IMR-90 (cell line): ENCODE data around the gene IL4R. TPM values are rescaled to one million over a fixed set of nuclear protein-coding genes. Genes with fewer than 3 reads are reported as not detected.

Experiments used
- ATAC-seq: fragments of 200-7000 bp; cut with Tn5 transposase; 2 replicates; pipeline ENCODE4 v1.9.1; 2020; ENCODE audit warnings: low read depth, mild to moderate bottlenecking, moderate library complexity
- BruUV-seq: library from RNA; stranded (reverse); fragments of 400-500 nt; replicated peaks from 2 replicates; lab custom pipeline; 2021; lab: Mats Ljungman, UMichigan
- CTCF ChIA-PET: fragments of 300-600 bp; formaldehyde crosslinking; extraction: SDS; loops from one replicate; lab custom pipeline; 2021; ENCODE audit warnings: antibody characterized with exemption; lab: Yijun Ruan, JAX
- POLR2A ChIA-PET: fragments of 300-600 bp; sonication (Branson Sonifier 250); formaldehyde crosslinking; loops from one replicate; lab custom pipeline; 2022; ENCODE audit warnings: antibody characterized with exemption; ENCODE audit not compliant: unreplicated experiment; lab: Charles Lee
- DNase-seq: peaks from one replicate; pipeline ENCODE4 v3.0.0; 2013
- H2AFZ ChIP-seq: replicated peaks from 2 replicates; pipeline ENCODE3; 2013; ENCODE audit warnings: low read length, mild to moderate bottlenecking; ENCODE audit not compliant: poor library complexity
- H2AK5ac ChIP-seq: 2 replicates; pipeline ENCODE4 v1.6.1; 2013; ENCODE audit warnings: low read depth, low read length, inconsistent platforms
- H2AK9ac ChIP-seq: replicated peaks from 2 replicates; pipeline ENCODE3; 2013; ENCODE audit warnings: mild to moderate bottlenecking, low read depth, low read length, moderate library complexity; ENCODE audit not compliant: poor library complexity
- H2BK120ac ChIP-seq: 2 replicates; pipeline ENCODE4 v1.6.1; 2013; ENCODE audit warnings: low read depth, low read length, inconsistent platforms
- H2BK15ac ChIP-seq: 3 replicates; pipeline ENCODE4 v1.6.1; 2013; ENCODE audit warnings: low read depth, low read length, inconsistent platforms
- H2BK20ac ChIP-seq: 2 replicates; pipeline ENCODE4 v1.6.1; 2013; ENCODE audit warnings: low read depth, mild to moderate bottlenecking, inconsistent platforms, low read length, moderate library complexity
- H2BK5ac ChIP-seq: 2 replicates; pipeline ENCODE4 v1.6.1; 2013; ENCODE audit warnings: mild to moderate bottlenecking, low read depth, low read length, inconsistent platforms; ENCODE audit not compliant: poor library complexity, severe bottlenecking
- H3K14ac ChIP-seq: replicated peaks from 2 replicates; pipeline ENCODE4 v1.6.1; 2013; ENCODE audit warnings: low read depth, low read length, inconsistent platforms
- H3K18ac ChIP-seq: 2 replicates; pipeline ENCODE4 v1.6.1; 2013; ENCODE audit warnings: low read depth, low read length, control low read depth
- H3K23ac ChIP-seq: 2 replicates; pipeline ENCODE4 v1.6.1; 2013; ENCODE audit warnings: low read depth, low read length, inconsistent platforms
- H3K27ac ChIP-seq: 2 replicates; pipeline ENCODE4 v1.5.1; 2013; ENCODE audit warnings: mild to moderate bottlenecking, control low read depth, low read length; ENCODE audit not compliant: insufficient read depth
- H3K27me3 ChIP-seq: 2 replicates; pipeline ENCODE4 v1.6.1; 2013; ENCODE audit warnings: low read length; ENCODE audit not compliant: control insufficient read depth, insufficient read depth
- H3K36me3 ChIP-seq: 2 replicates; pipeline ENCODE4 v1.6.1; 2013; ENCODE audit warnings: low read length, mixed read lengths; ENCODE audit not compliant: control insufficient read depth, insufficient read depth
- H3K4ac ChIP-seq: 2 replicates; pipeline ENCODE4 v1.6.1; 2013; ENCODE audit warnings: low read depth, low read length, inconsistent platforms
- H3K4me1 ChIP-seq: 2 replicates; pipeline ENCODE4 v1.6.1; 2013; ENCODE audit warnings: low read length, mixed read lengths; ENCODE audit not compliant: control insufficient read depth, insufficient read depth
- H3K4me2 ChIP-seq: 2 replicates; pipeline ENCODE4 v1.6.1; 2013; ENCODE audit warnings: low read depth, mild to moderate bottlenecking, control low read depth, low read length, moderate library complexity
- H3K4me3 ChIP-seq: 2 replicates; pipeline ENCODE4 v1.5.1; 2013; ENCODE audit warnings: low read depth, mild to moderate bottlenecking, control low read depth, low read length, moderate library complexity; ENCODE audit not compliant: insufficient read depth
- H3K56ac ChIP-seq: 2 replicates; pipeline ENCODE4 v1.6.1; 2013; ENCODE audit warnings: low read length, inconsistent platforms; ENCODE audit not compliant: insufficient read depth; ENCODE audit errors: extremely low read depth
- H3K79me1 ChIP-seq, 2 experiments: 2 replicates each; pipeline ENCODE4 v1.6.1; 2013; ENCODE audit warnings: low read length in 2 of 2, inconsistent platforms in 1 of 2, low read depth in 1 of 2
- H3K9ac ChIP-seq: 2 replicates; pipeline ENCODE4 v1.6.1; 2013; ENCODE audit warnings: low read depth, low read length, control low read depth
- H3K9me1 ChIP-seq: 2 replicates; pipeline ENCODE4 v1.6.1; 2013; ENCODE audit warnings: low read length, inconsistent platforms; ENCODE audit not compliant: insufficient read depth
- H3K9me3 ChIP-seq: 2 replicates; pipeline ENCODE4 v1.6.1; 2013; ENCODE audit warnings: low read length; ENCODE audit not compliant: control insufficient read depth, insufficient read depth
- H4K20me1 ChIP-seq: 2 replicates; pipeline ENCODE4 v1.6.1; 2013; ENCODE audit warnings: low read length, inconsistent platforms; ENCODE audit not compliant: insufficient read depth
- H4K5ac ChIP-seq: 2 replicates; pipeline ENCODE4 v1.6.1; 2013; ENCODE audit warnings: mild to moderate bottlenecking, low read depth, low read length, control low read depth
- H4K8ac ChIP-seq, 2 experiments: 2 replicates each; pipeline ENCODE4 v1.6.1; 2013; ENCODE audit warnings: low read depth in 2 of 2, low read length in 2 of 2, control low read depth in 1 of 2, inconsistent platforms in 1 of 2
- H4K91ac ChIP-seq: 2 replicates; pipeline ENCODE4 v1.6.1; 2013; ENCODE audit warnings: low read depth, low read length, inconsistent platforms; ENCODE audit not compliant: insufficient read depth
- BHLHE40 ChIP-seq: fragments of 150-350 bp; IDR thresholded peaks from 2 replicates; pipeline ENCODE4 v1.6.1; 2016; ENCODE audit warnings: mild to moderate bottlenecking, low read depth, low read length
- CEBPB ChIP-seq: IDR thresholded peaks from 2 replicates; pipeline ENCODE4 v1.6.1; 2012; ENCODE audit warnings: low read depth, low read length, improper control_type of control experiment
- CHD1 ChIP-seq: IDR thresholded peaks from 2 replicates; pipeline ENCODE4 v1.6.1; 2012; ENCODE audit warnings: low read depth, low read length, improper control_type of control experiment
- CTCF ChIP-seq: conservative IDR thresholded peaks from 2 replicates; pipeline ENCODE4 v1.5.1; 2012; ENCODE audit warnings: mild to moderate bottlenecking, low read depth, low read length, improper control_type of control experiment
- ELK1 ChIP-seq: fragments of 150-350 bp; IDR thresholded peaks from 2 replicates; pipeline ENCODE4 v1.6.1; 2016; ENCODE audit warnings: low read depth, mild to moderate bottlenecking, low read length, moderate library complexity, borderline replicate concordance
- FOS ChIP-seq: fragments of 150-350 bp; IDR thresholded peaks from 2 replicates; pipeline ENCODE4 v1.6.1; 2016; ENCODE audit warnings: low read depth, low read length
- MAFK ChIP-seq: IDR thresholded peaks from 2 replicates; pipeline ENCODE4 v1.6.1; 2012; ENCODE audit warnings: low read depth, low read length, improper control_type of control experiment
- MAZ ChIP-seq: IDR thresholded peaks from 2 replicates; pipeline ENCODE4 v1.6.1; 2012; ENCODE audit warnings: low read depth, mild to moderate bottlenecking, low read length, improper control_type of control experiment, moderate library complexity, borderline replicate concordance
- MXI1 ChIP-seq: IDR thresholded peaks from 2 replicates; pipeline ENCODE4 v1.6.1; 2012; ENCODE audit warnings: low read depth, mild to moderate bottlenecking, low read length, moderate library complexity, borderline replicate concordance
- NFE2L2 ChIP-seq: fragments of 150-350 bp; IDR thresholded peaks from 2 replicates; pipeline ENCODE4 v1.6.1; 2016; ENCODE audit warnings: low read depth, mild to moderate bottlenecking, low read length
- RAD21 ChIP-seq: IDR thresholded peaks from 2 replicates; pipeline ENCODE4 v1.6.1; 2012; ENCODE audit warnings: low read length, improper control_type of control experiment
- RCOR1 ChIP-seq: IDR thresholded peaks from 2 replicates; pipeline ENCODE4 v1.6.1; 2012; ENCODE audit warnings: mild to moderate bottlenecking, low read length, improper control_type of control experiment; ENCODE audit not compliant: insufficient replicate concordance
- SMC3 ChIP-seq: fragments of 150-350 bp; IDR thresholded peaks from 2 replicates; pipeline ENCODE4 v1.6.1; 2016; ENCODE audit warnings: low read depth, mild to moderate bottlenecking, antibody characterized with exemption, low read length, moderate library complexity
- USF2 ChIP-seq: fragments of 150-350 bp; IDR thresholded peaks from 2 replicates; pipeline ENCODE4 v1.6.1; 2017; ENCODE audit warnings: mild to moderate bottlenecking, antibody characterized with exemption, low read length, low read depth
- WGBS, 2 experiments: methylation state at CpG; one replicate each; pipeline versions ENCODE4 v1.1.5 to v1.1.7; 2013; ENCODE audit warnings: missing lambda C conversion rate in 2 of 2; ENCODE audit not compliant: insufficient read length in 1 of 2; ENCODE audit errors: extremely low coverage in 2 of 2; 5-methylcytosine and 5-hydroxymethylcytosine counted together
- dilution Hi-C: fragments of 300-500 bp; cut with HindIII; formaldehyde crosslinking; loops from one replicate; pipeline ENCODE4 v1.14.3; 2018; ENCODE audit warnings: low sequenced_read_pairs; ENCODE audit not compliant: unreplicated experiment
- in situ Hi-C: fragments of 300-500 bp; cut with MboI; formaldehyde crosslinking; loops from 3 replicates; pipeline ENCODE4 v1.14.3; 2019; ENCODE audit warnings: low sequenced_read_pairs, inconsistent platforms, mixed read lengths
- intact Hi-C: fragments of 100-400 bp; cut with micrococcal nuclease; formaldehyde crosslinking; loops from 2 replicates; pipeline ENCODE4 v1.10.0; 2022
- polyA plus RNA-seq, 3 experiments: library from polyadenylated mRNA; depleted of rRNA; stranded (reverse); fragments of >200 nt; gene quantifications; 2 replicates each; pipeline ENCODE4 v1.2.3, GENCODE V29; 2012; ENCODE audit warnings: low replicate concordance in 1 of 3
- total RNA-seq: library from RNA; depleted of rRNA; stranded (reverse); fragments of >200 nt; gene quantifications from 2 replicates; pipeline ENCODE4 v1.2.3, GENCODE V29; 2012

The IL4R gene
- total and polyA plus RNA-seq, 2 of the 4 experiments (the other 2 are of a cell fraction), result 6.3 to 18.7 TPM

GRCh38 chr16:27377666-27378485 lies 64.1 kb downstream of the IL4R start:
- in situ Hi-C loops, result loop anchor here (25.0 kb wide), 1 partner anchor 1541 kb away; no protein-coding TSS in a partner anchor
- Histone ChIP-seq H3K18ac (no peak overlapping the region), H2AK9ac (no peak overlapping the region), H2AK5ac (no peak overlapping the region), H3K4me3 (no peak overlapping the region), H3K27me3 (no peaks in the 10 kb centered on the region), H3K4ac (peak overlapping the region; percentile 38; the same call in 1 of the 2 replicates), H2BK20ac (0 out of 2 replicates have a peak overlapping the region, but pooled peaks have one; percentile 64), H2BK5ac (no peak overlapping the region), H3K36me3 (no peaks in the 10 kb centered on the region), H4K91ac (no peak overlapping the region), H3K14ac (no peak overlapping the region), H3K79me1 (no peaks in the 10 kb centered on the region), H3K9me3 (peaks cover 2% of the 10 kb centered on the region; the same call in 1 of the 2 replicates), H3K4me1 (peaks cover 10% of the 10 kb centered on the region), H4K5ac (no peak overlapping the region), H2BK15ac (no peak overlapping the region), H3K27ac (no peak overlapping the region), H4K20me1 (no peaks in the 10 kb centered on the region), H2AFZ (no peak overlapping the region), H2BK120ac (no peak overlapping the region; the same call in 1 of the 2 replicates), H3K23ac (no peak overlapping the region), H4K8ac (no peak overlapping the region), H3K9me1 (peaks cover 7% of the 10 kb centered on the region; the same call in 1 of the 2 replicates), H3K4me2 (no peak overlapping the region), H3K9ac (no peak overlapping the region), H3K56ac (no peak overlapping the region)
- ATAC-seq (no peak), DNase-seq (no peak)
- dilution Hi-C loops, result no loop called here
- ChIA-PET POLR2A (no interaction called here), CTCF (interaction anchor here (0.8 kb wide), 2 partner anchors 10 to 18 kb away, joined by 3 read pairs; no protein-coding TSS in a partner anchor)
- BruUV-seq, result no TSS peak
- no CpG with 5 or more reads among the region's 4 CpGs for WGBS, 2 experiments
- intact Hi-C loops, result no loop called here
- TF ChIP-seq FOS (no peak), MXI1 (no peak), NFE2L2 (no peak), MAFK (no peak), CHD1 (no peak), BHLHE40 (no peak), ELK1 (no peak), USF2 (no peak), SMC3 (no peak), MAZ (no peak), CTCF (no peak), RCOR1 (no peak), CEBPB (no peak), RAD21 (no peak)
